Right lobe of liver (tissue), 6 donors: ENCODE data around the gene TNPO1. TPM values are rescaled to one million over a fixed set of nuclear protein-coding genes. Genes with fewer than 3 reads are reported as not detected.
"Not testable (repeated sequence)": the region's sequence is repeated elsewhere in the genome, so short reads cannot be mapped to it uniquely, and the experiment has no call there.

ENCODE experiments used
- ATAC-seq, 4 donors: fragments of 200-7000 bp; cut with Tn5 transposase; one replicate each; pipeline ENCODE4 v1.9.1; 2020; ENCODE audit warnings: mild to moderate bottlenecking in 4 of 4, moderate library complexity in 4 of 4
- DNase-seq, 3 donors: peaks; one replicate each; pipeline ENCODE4 v3.0.0-alpha.2; 2020
- H3K27ac ChIP-seq, 3 donors: fragments of 200-600 bp; one replicate each; pipeline ENCODE4 v1.8.0; 2022
- H3K27me3 ChIP-seq, 2 donors: fragments of 200-600 bp; one replicate each; pipeline ENCODE4 v1.8.0; 2022
- H3K36me3 ChIP-seq, 4 donors: fragments of 200-600 bp; sonication (generic) in 1 of 4; one replicate each; pipeline versions ENCODE4 v1.5.1 to v1.8.0; 2017 to 2022; ENCODE audit warnings: control low read depth in 1 of 4
- H3K4me1 ChIP-seq, 4 donors: fragments of 200-600 bp; sonication (generic) in 1 of 4; one replicate each; pipeline versions ENCODE4 v1.5.1 to v1.8.0; 2017 to 2022; ENCODE audit warnings: control low read depth in 1 of 4
- H3K4me3 ChIP-seq, 3 donors: fragments of 200-600 bp; one replicate each; pipeline ENCODE4 v1.8.0; 2022
- H3K9me3 ChIP-seq, 4 donors: fragments of 200-600 bp; sonication (generic) in 1 of 4; one replicate each; pipeline versions ENCODE4 v1.5.1 to v1.8.0; 2017 to 2022; ENCODE audit warnings: control low read depth in 1 of 4
- CTCF ChIP-seq, 4 donors: fragments of 200-600 bp in 3 of 4; fragments of 450-650 bp in 1 of 4; IDR thresholded peaks; one replicate each; pipeline versions ENCODE4 v1.5.1 to v1.8.0; 2016 to 2022; ENCODE audit warnings: antibody characterized with exemption in 4 of 4, mild to moderate bottlenecking in 2 of 4
- POLR2A ChIP-seq: fragments of 450-650 bp; IDR thresholded peaks from one replicate; pipeline ENCODE4 v1.6.1; 2017; ENCODE audit warnings: antibody characterized with exemption, mild to moderate bottlenecking
- WGBS: methylation state at CpG from one replicate; pipeline ENCODE4 v1.1.6; 2018; ENCODE audit warnings: low coverage, low lambda C conversion rate; ENCODE audit not compliant: insufficient coverage; ENCODE audit errors: missing lambda C conversion rate; 5-methylcytosine and 5-hydroxymethylcytosine counted together
- intact Hi-C, 2 donors: fragments of 100-400 bp; cut with DNase I; formaldehyde crosslinking; loops; one replicate each; pipeline versions ENCODE4 v1.11.2 to v1.14.1; 2022
- total RNA-seq, 6 experiments: library from RNA; depleted of rRNA in 2 of 6; stranded (reverse); fragments of >200 nt in 2 of 6; fragmentation: NEBNext Ultra II Directional in 3 of 6; extraction: Animal tissue kit (Norgen Biotek cat#: 25700) in 3 of 6; gene quantifications; one replicate each; pipeline versions ENCODE4 v1.1.0 to v1.2.4, GENCODE V29; 2016 to 2023
- donor health status: DM: no; HTN: yes; CAD: no.
- donor health status: DM: no; HTN: no; CAD: no.
- donor health status: DM: no; HTN: no; CAD: no.
- donor health status: DM: no; HTN: yes; CAD: no.
- donor health status: DM: no; HTN: yes; CAD: no.

The TNPO1 gene
- total RNA-seq, 6 experiments from 2014 or later: 29.5 to 64.3 (median 41.8) TPM

- TF ChIP-seq POLR2A (no peak), CTCF (IDR thresholded peaks at IDR 0.05) (no peak)
- no peaks in the 10 kb centered on the region for H3K36me3 ChIP-seq
- no peaks in the 10 kb centered on the region for H3K9me3 ChIP-seq
- 82% methylated on average over 1 of the region's 1 CpG for WGBS
- no peaks in the 10 kb centered on the region for H3K27me3 ChIP-seq
- intact Hi-C loops: no loop called here
- DNase-seq (no peak), ATAC-seq (peak in 1 of 4 donors; percentile 28)
- no peak overlapping the region for H3K4me3 ChIP-seq
- H3K4me1 ChIP-seq: no peaks in the 10 kb centered on the region
- H3K27ac ChIP-seq: no peak overlapping the region
Measured at GRCh38 chr5:72922422-72922821, 106.0 kb downstream of the TNPO1 start.

GRCh38 chr5:72925336-72926010 lies 109.0 kb downstream of the TNPO1 start:
- no peak overlapping the region for H3K4me3 ChIP-seq
- no peaks in the 10 kb centered on the region for H3K4me1 ChIP-seq
- no peak for TF ChIP-seq CTCF (IDR thresholded peaks at IDR 0.05)
- no peak for TF ChIP-seq POLR2A
- DNase-seq: no peak
- H3K36me3 ChIP-seq: no peaks in the 10 kb centered on the region
- H3K9me3 ChIP-seq: no peaks in the 10 kb centered on the region
- H3K27me3 ChIP-seq: no peaks in the 10 kb centered on the region
- 100% methylated on average over 4 of the region's 33 CpGs for WGBS
- H3K27ac ChIP-seq: no peak overlapping the region
- peak in 1 of 4 donors; percentile 32 for ATAC-seq
- intact Hi-C loops: no loop called here

GRCh38 chr5:72932686-72933085 lies 116.2 kb downstream of the TNPO1 start:
- WGBS: 94% methylated on average over 2 of the region's 2 CpGs
- DNase-seq, H3K36me3 ChIP-seq, ATAC-seq, intact Hi-C loops, H3K9me3 ChIP-seq, H3K4me1 ChIP-seq, H3K27me3 ChIP-seq, H3K27ac ChIP-seq, H3K4me3 ChIP-seq: not testable (repeated sequence)

GRCh38 chr5:72934953-72935725 lies 118.7 kb downstream of the TNPO1 start:
- WGBS: 89% methylated on average over 5 of the region's 32 CpGs
- H3K4me3 ChIP-seq, intact Hi-C loops, ATAC-seq, H3K36me3 ChIP-seq, H3K27me3 ChIP-seq, H3K27ac ChIP-seq, H3K9me3 ChIP-seq, DNase-seq, H3K4me1 ChIP-seq: not testable (repeated sequence)

- H3K4me1 ChIP-seq: no peaks in the 10 kb centered on the region
- intact Hi-C loops: no loop called here
- WGBS: 83% methylated on average over 1 of the region's 4 CpGs
- H3K4me3 ChIP-seq: no peak overlapping the region
- no peaks in the 10 kb centered on the region for H3K36me3 ChIP-seq
- no peak overlapping the region for H3K27ac ChIP-seq
- no peaks in the 10 kb centered on the region for H3K9me3 ChIP-seq
- H3K27me3 ChIP-seq: no peaks in the 10 kb centered on the region
- no peak for DNase-seq
- TF ChIP-seq POLR2A (no peak), CTCF (IDR thresholded peaks at IDR 0.05) (no peak)
- ATAC-seq: no peak
Measured at GRCh38 chr5:72936893-72937292, 120.4 kb downstream of the TNPO1 start.
